GM19023 (cell line): Measurements from ENCODE around the gene PARD3.
"Not testable (repeated sequence)": the region's sequence is repeated elsewhere in the genome, so short reads cannot be mapped to it uniquely, and the experiment has no call there.

Experiments used
- ATAC-seq: cut with Tn5 transposase; IDR thresholded peaks from one replicate; pipeline ENCODE4 v1.9.1; 2021; ENCODE audit warnings: mild to moderate bottlenecking, moderate library complexity; ENCODE audit not compliant: unreplicated experiment

The PARD3 gene

GRCh38 chr10:34815185-34816084, at the start of gene PARD3:
Gene PARD3, minus strand, starts transcription at chr10:34815296. Its CDS starts 301 bp downstream, at chr10:34814995.
- peak; percentile 52 for ATAC-seq

- ATAC-seq, result no peak
Observed at GRCh38 chr10:34864149-34865067, 49.3 kb upstream of the PARD3 start.

DNA sequence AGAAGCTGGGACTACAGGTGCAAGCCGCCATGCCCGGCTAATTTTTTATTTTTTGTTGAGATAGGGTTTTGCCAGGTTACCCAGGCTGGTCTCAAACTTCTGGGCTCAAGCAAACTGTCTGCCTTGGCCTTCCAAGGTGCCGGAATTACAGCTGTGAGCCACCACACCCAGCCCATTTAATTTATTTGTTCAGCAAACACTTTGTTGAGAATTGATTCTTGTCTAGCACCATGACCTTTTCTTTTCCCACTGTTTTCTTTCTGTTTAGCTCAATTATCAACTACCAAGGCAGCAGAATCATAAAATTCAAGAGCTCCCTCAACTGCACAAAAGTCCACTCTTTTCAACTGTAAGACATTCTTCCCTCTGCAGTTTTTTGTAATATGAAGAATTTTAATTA, 47.8 kb upstream of the PARD3 start:
- ATAC-seq, result no peak

DNA sequence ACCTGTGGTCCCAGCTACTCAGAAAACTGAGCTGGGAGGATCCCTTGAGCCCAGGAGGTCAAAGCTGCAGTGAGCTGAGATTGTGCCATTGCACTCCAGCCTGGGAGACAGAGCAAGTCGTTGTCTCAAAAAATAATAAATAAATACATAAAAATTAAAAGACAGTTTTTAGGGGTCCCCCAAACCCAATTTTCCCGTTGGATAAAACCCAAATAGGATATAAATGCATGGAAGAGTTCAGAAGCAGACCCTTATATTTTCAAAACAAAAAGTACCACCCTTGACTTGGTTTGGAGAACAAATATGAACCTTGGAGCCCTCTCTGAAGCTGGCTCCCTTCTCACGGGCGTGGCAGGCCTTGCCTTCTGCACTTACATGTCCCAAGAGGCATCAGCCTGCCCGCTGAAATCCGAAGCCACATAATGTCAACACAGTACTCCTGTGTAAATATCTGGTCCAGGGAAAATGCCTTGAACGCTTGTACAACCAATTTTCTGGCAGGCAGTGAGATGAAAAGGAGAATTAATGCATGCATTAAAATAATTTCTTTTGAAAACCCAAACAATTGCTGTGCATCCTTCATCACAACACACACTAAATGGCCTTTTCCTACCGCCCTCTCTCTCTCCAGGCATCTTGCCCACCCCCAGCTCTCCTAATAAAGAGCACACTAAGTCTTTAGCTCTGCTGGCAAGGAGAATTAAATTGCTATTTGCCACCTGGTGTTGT, 46.4 kb upstream of the PARD3 start:
- no peak for ATAC-seq

DNA sequence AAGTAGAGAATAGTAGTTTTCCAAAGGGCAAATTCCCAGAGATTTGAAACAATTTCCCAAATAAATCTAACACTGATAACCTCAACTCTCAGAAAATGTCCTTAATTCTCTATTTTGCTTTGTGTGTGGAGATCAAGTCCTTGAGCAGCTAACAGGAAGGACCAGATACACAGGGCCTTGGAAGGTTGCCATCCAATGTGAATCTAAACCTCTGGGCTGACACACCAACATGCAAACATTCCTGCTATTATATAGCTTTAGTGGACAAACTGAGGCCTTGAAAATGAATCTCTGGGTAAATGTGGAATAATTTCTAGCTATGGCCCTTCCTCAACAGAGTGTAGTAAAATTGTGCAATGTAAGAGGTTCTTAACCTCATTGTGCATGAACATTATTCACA, 44.1 kb upstream of the PARD3 start:
- no peak for ATAC-seq

GRCh38 chr10:34858003-34858402, 42.9 kb upstream of the PARD3 start:
- no peak for ATAC-seq

DNA sequence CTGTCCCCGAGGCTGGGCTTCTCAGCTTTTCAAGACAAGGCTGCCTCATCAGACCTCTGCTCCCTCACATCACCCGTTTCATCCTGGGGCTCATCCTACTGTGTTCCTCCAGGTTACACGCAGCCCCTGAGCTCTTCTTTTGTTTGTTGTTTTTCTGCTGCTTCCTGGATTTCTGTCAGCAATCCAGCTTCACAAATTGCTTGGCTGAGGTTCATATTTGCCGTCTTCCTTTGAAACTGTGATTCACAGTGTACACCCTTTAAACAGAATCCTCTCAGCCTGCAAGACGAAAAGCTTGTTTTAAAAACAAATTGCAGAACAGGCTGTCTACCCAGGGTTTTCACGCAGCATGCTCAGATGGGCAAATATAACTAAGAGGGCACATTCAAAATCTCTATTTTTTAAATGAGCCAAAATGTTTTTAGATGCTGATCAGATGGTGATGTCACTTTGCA, 39.1 kb upstream of the PARD3 start:
- no peak for ATAC-seq

- ATAC-seq, result no peak
Observed at GRCh38 chr10:34853357-34853756, 38.3 kb upstream of the PARD3 start.

GRCh38 chr10:34850558-34850957, 35.5 kb upstream of the PARD3 start:
- ATAC-seq, result no peak

GRCh38 chr10:34850036-34850435, 34.9 kb upstream of the PARD3 start:
- no peak for ATAC-seq

DNA sequence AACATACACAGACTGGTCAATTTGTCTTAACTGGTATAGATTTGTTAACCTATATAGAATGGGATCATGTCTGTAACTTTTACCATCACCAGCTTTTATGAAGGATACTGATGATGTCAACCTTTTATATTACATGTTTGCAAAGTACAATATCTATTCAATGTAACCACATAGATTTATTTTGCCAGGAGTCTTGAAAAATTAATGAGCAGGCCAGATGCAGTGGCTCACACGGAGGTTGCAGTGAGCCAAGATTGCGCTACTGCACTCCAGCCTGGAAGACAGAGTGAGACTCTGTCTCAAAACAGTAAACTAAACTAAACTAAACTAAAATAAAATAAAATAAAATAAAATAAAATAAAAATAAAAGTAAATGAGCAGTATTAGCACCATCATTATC, 30.0 kb upstream of the PARD3 start:
- no peak for ATAC-seq

DNA sequence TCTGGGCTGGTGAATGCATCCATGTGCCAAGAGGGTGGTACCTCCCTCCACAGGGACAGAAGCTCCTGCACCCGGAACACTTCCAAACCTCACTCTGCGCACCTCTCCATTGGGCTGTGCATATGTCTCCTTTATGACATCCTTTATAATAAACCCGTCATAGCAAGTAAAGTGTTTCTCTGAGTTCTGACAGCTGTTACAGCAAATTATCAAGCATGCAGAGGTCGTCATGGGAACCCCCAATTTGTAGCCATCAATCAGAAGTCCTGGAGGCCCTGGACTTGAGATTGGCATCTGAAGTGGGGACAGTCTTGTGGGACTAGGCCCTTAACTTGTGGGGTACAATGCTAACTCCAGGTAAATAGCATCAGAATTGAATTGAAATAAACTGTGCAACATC, 29.4 kb upstream of the PARD3 start:
- ATAC-seq, result no peak

- not testable (repeated sequence) for ATAC-seq
Observed at GRCh38 chr10:34843470-34843869, 28.4 kb upstream of the PARD3 start.

DNA sequence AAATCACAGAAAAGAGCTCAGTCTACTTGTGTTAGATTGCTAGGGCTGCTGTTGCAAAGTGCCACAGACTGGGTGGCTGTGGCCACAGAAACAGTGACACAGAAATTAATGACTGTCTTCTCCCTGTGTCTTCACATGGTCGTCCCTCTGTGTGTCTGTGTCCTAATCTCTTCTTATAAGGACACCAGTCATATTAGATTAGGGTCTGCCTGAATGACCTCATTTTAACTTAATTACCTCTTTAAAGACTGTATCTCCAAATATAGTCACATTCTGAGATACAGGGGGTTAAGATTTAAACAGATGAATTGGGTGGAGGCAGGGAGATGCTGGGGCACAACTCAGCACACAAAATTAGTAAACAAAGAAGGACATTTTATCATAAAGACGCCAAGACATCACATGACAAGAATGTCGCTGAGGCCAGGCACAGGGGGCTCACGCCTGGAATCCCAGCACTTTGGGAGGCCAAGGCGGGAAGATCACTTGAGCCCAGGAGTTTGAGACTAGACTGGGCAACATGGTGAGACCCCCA, 23.3 kb upstream of the PARD3 start:
- ATAC-seq, result no peak

DNA sequence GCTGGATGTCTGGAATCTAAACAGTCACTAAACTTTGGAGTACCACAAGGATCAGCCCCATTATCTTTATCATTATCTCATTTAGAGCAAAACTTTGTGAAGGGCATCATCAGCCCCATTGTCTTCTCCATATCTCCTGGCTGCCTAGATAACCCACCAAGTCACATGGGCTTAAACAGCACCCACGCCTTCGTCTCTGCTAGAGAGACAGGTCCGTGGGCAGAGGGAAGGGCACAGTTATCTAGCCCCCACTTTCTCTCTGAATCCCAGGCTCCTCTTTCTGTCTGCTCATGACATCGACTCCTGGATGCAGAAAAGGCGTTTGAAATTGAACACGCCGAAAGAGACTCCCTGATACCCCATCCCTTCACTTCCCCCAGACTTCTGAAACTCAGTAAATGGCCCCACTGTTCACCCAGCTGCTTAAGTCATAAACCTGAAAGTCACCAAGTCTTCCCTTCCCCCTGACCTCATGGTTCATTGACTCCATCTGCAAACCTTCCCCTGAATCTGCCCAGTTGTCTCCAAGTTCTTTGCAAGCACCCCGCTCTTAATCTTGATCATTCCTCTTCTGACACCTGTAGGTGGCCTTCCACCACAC, 20.9 kb upstream of the PARD3 start:
- ATAC-seq, result no peak

DNA sequence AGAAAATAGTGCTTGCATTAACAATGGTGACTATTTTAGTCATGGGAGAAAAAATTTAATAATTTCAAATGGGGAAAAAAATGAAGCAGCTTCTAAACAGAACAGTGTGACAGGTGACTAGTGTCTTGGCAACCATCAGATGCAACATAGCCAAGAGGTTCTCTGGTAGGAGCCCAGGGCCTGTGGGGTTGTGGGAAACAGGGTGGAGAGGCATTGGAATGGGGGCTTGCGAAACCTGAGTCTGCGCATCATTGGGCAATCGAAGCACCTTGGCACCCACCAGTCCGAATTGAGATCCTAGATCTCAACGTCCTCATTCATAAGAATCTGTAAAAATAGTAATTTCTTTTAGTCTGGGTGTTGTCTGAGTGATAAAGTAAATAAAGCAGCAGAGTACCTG, 19.2 kb upstream of the PARD3 start:
- ATAC-seq, result no peak

- ATAC-seq, result no peak
Observed at GRCh38 chr10:34830217-34830822, 15.2 kb upstream of the PARD3 start.

DNA sequence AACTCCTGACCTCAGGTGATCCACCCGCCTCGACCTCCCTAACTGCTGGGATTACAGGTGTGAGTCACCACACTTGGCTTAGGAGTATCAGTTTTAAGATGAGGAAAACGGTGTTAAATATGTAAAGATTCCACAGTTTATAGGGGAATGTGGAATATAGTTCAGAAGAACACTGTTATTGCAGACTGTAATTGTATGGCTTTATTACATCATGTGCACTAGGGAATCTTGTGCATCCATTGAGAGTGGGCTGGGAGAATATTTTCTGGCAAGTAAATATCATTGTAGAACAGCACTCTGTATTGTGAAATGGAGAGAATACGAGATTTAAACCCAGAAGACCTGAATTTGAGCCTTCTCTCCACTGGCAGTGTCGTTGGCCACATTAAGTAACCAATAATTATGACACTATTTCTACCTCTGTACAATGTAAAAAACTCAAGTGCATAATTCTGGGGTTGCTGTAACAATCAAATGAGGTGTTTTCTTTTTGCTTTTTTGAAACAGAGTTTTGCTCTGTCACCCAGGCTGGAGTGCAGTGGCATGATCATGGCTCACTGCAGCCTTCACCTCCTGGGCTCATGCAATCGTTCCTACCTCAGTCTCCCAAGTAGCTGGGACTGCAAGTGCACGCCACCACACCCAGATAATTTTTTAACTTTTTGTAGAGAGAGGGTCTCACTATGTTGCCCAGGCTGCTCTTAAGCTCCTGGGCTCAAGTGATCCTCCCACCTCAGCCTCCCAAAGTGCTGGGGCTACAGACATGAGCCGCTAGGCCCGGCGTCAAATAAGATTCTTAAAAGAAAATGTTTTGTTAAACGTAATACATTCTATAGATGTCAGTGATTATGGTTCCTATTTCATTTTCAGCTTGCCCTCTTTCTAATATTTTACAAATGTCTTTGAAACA, 12.0 kb upstream of the PARD3 start:
- ATAC-seq, result no peak

- no peak for ATAC-seq
Observed at GRCh38 chr10:34826221-34826620, 11.1 kb upstream of the PARD3 start.
